GM23338 (cell line): ENCODE measurements around the gene PCDH12. TPM values are rescaled to one million over a fixed set of nuclear protein-coding genes. Genes with fewer than 3 reads are reported as not detected.

ENCODE experiments used
- ATAC-seq: fragments of 200-7000 bp; cut with Tn5 transposase; 3 replicates; pipeline ENCODE4 v1.9.1; 2020
- DNase-seq: peaks from one replicate; pipeline ENCODE4 v3.0.0-alpha.2; 2015; ENCODE audit warnings: low spot score
- H2AFZ ChIP-seq: fragments of 200-600 bp; sonication (generic); 2 replicates; pipeline ENCODE4 v1.8.0; 2016; ENCODE audit warnings: antibody characterized with exemption, mild to moderate bottlenecking, moderate library complexity
- H3F3A ChIP-seq: fragments of 200-600 bp; sonication (generic); replicated peaks from 2 replicates; pipeline ENCODE4 v1.8.0; 2017; ENCODE audit warnings: antibody characterized with exemption, mixed run types, low read depth
- H3K27ac ChIP-seq: fragments of 200-600 bp; sonication (generic); 2 replicates; pipeline ENCODE4 v1.6.1; 2016; ENCODE audit warnings: low read depth
- H3K27me3 ChIP-seq: fragments of 200-600 bp; sonication (generic); 2 replicates; pipeline ENCODE4 v1.8.0; 2016; ENCODE audit warnings: mild to moderate bottlenecking, mixed run types, moderate library complexity; ENCODE audit not compliant: insufficient read depth
- H3K36me3 ChIP-seq: fragments of 200-600 bp; sonication (generic); 2 replicates; pipeline ENCODE4 v1.8.0; 2016; ENCODE audit warnings: mild to moderate bottlenecking; ENCODE audit not compliant: insufficient read depth
- H3K4me1 ChIP-seq: fragments of 200-600 bp; sonication (generic); 2 replicates; pipeline ENCODE4 v1.8.0; 2016; ENCODE audit warnings: mild to moderate bottlenecking, moderate library complexity; ENCODE audit not compliant: insufficient read depth
- H3K4me2 ChIP-seq: fragments of 200-600 bp; sonication (generic); 2 replicates; pipeline ENCODE4 v1.7.1; 2017; ENCODE audit warnings: mixed run types
- H3K4me3 ChIP-seq: fragments of 200-600 bp; sonication (generic); 2 replicates; pipeline ENCODE4 v1.6.1; 2016; ENCODE audit warnings: mixed run types
- H3K79me2 ChIP-seq: fragments of 200-600 bp; sonication (generic); replicated peaks from 2 replicates; pipeline ENCODE4 v1.8.0; 2017; ENCODE audit warnings: mild to moderate bottlenecking; ENCODE audit not compliant: insufficient read depth
- H3K9me2 ChIP-seq: fragments of 200-600 bp; sonication (generic); 2 replicates; pipeline ENCODE4 v1.8.0; 2017; ENCODE audit not compliant: insufficient read depth
- H4K20me1 ChIP-seq: fragments of 200-600 bp; sonication (generic); replicated peaks from 2 replicates; pipeline ENCODE4 v1.8.0; 2017; ENCODE audit warnings: mild to moderate bottlenecking; ENCODE audit not compliant: insufficient read depth
- H3K27ac Mint-ChIP-seq: 2 replicates; pipeline ENCODE4 v1.8.0; 2020; ENCODE audit warnings: inconsistent platforms, mild to moderate bottlenecking, moderate library complexity, mixed read lengths
- H3K27me3 Mint-ChIP-seq: 3 replicates; pipeline ENCODE4 v1.8.0; 2022; ENCODE audit warnings: low read depth, mild to moderate bottlenecking, moderate library complexity, mixed read lengths, inconsistent platforms; ENCODE audit not compliant: insufficient read depth, poor library complexity
- H3K36me3 Mint-ChIP-seq: 3 replicates; pipeline ENCODE4 v1.8.0; 2021; ENCODE audit warnings: low read depth, mild to moderate bottlenecking, inconsistent platforms, moderate library complexity, mixed read lengths
- H3K4me1 Mint-ChIP-seq: 3 replicates; pipeline ENCODE4 v1.8.0; 2020; ENCODE audit warnings: mild to moderate bottlenecking, inconsistent platforms, mixed read lengths
- H3K4me3 Mint-ChIP-seq: 3 replicates; pipeline ENCODE4 v1.8.0; 2021; ENCODE audit warnings: moderate library complexity, mild to moderate bottlenecking, inconsistent platforms, mixed read lengths
- H3K9me3 Mint-ChIP-seq: 3 replicates; pipeline ENCODE4 v1.8.0; 2020; ENCODE audit warnings: moderate library complexity, mild to moderate bottlenecking, inconsistent platforms, mixed read lengths
- CREB1 ChIP-seq: fragments of 250-450 bp; sonication (Bioruptor Pico); IDR thresholded peaks from 2 replicates; pipeline ENCODE4 v1.5.0; 2020; ENCODE audit warnings: low read depth, mild to moderate bottlenecking, moderate library complexity
- EZH2 ChIP-seq: fragments of 200-600 bp; sonication (generic); IDR thresholded peaks from one replicate; pipeline ENCODE4 v1.8.0; 2017; ENCODE audit warnings: antibody characterized with exemption, mild to moderate bottlenecking, low read depth; ENCODE audit not compliant: unreplicated experiment
- JUNB ChIP-seq: IDR thresholded peaks from one replicate; pipeline ENCODE4 v1.6.1; 2016; ENCODE audit warnings: antibody characterized with exemption; ENCODE audit not compliant: unreplicated experiment
- POLR2AphosphoS5 ChIP-seq: IDR thresholded peaks from 2 replicates; pipeline ENCODE4 v1.6.1; 2016; ENCODE audit warnings: antibody characterized with exemption, low read depth
- REST ChIP-seq: IDR thresholded peaks from one replicate; pipeline ENCODE4 v1.6.1; 2018; ENCODE audit warnings: antibody characterized with exemption; ENCODE audit not compliant: unreplicated experiment
- STAT1 ChIP-seq: IDR thresholded peaks from one replicate; pipeline ENCODE4 v1.6.1; 2016; ENCODE audit warnings: antibody characterized with exemption; ENCODE audit not compliant: unreplicated experiment
- ZNF114 ChIP-seq: fragments of 250-450 bp; sonication (Bioruptor Pico); IDR thresholded peaks from 2 replicates; pipeline ENCODE4 v1.5.0; 2020; ENCODE audit warnings: mild to moderate bottlenecking, moderate library complexity
- ZNF331 ChIP-seq: fragments of 250-450 bp; sonication (Bioruptor Pico); IDR thresholded peaks from 2 replicates; pipeline ENCODE4 v1.5.0; 2020; ENCODE audit warnings: low read depth, mild to moderate bottlenecking, moderate library complexity
- polyA plus RNA-seq: library from polyadenylated mRNA; unstranded; fragments of >200 nt; fragmentation: Nextera tagmentation; extraction: Ambion mirVana; gene quantifications from 2 replicates; pipeline ENCODE4 v1.2.1, GENCODE V29; 2016
- total RNA-seq: library from RNA; depleted of rRNA; stranded (reverse); fragments of >200 nt; shearing (Covaris generic); gene quantifications from 2 replicates; pipeline ENCODE4 v1.2.3, GENCODE V29; 2014
- TF ChIP-seq, protein P1 (sequence below): IDR thresholded peaks from 2 replicates; pipeline ENCODE4 v1.6.1; 2016; ENCODE audit warnings: antibody characterized with exemption
- TF ChIP-seq, protein P2 (sequence below), 2 experiments: fragments of 200-600 bp in 1 of 2; sonication (generic) in 1 of 2; conservative IDR thresholded peaks; 2 replicates each; pipeline versions ENCODE4 v1.5.1 to v1.6.1; 2016 to 2017; ENCODE audit warnings: antibody characterized with exemption in 2 of 2, low read depth in 2 of 2, mild to moderate bottlenecking in 2 of 2, moderate library complexity in 1 of 2

The PCDH12 gene
- total and polyA plus RNA-seq, 2 experiments from 2014 or later, result 0.14 to 0.29 TPM

DNA sequence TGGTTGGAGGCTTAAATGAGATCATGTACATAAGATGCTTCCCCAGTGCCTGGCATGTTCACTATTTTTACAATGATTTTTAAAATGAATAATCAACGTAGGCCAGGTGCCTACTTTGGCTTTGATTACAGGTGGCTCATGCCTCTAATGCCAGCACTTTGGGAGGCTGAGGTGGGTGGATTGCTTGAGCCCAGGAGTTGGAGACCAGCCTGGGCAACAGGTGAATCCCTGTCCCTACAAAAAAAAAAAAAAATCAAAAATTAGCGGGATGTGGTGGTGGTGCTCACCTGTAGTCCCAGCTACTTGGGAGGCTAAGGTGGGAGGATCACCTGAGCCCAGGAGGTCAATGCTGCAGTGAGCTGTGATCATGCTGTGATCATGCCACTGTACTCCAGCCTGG is 9.2 kb downstream of the PCDH12 start (continued):
- TF ChIP-seq EZH2 (no peak), POLR2AphosphoS5 (no peak), ZNF114 (CRISPR knock-in tag) (no peak), JUNB (no peak)

DNA sequence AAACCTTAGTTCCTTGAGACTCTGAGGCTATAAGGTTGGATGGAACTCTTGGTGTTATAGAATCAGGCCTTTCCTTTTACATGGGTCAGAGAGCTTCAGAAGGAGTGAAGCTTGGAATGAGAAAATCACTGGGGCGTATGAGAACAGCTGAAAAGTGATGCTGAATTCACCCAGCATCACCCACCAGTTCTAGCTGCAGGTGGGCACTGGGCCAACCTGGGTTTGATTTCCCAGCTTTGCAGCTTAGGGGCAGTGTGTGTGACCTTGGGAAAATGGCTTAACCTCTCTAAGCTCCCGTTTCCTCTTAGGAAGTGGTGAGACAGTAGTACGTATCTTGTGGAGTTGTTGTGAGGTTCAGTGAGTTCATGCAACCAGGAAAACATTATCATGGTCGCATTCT is 10.7 kb downstream of the PCDH12 start:
- no peak overlapping the region for H3K27ac ChIP-seq
- H3K9me2 ChIP-seq, result no peaks in the 10 kb centered on the region
- H3K36me3 Mint-ChIP-seq, result no peaks in the 10 kb centered on the region
- H3K4me2 ChIP-seq, result no peak overlapping the region
- DNase-seq (no peak), ATAC-seq (no peak)
- H3K79me2 ChIP-seq, result no peaks in the 10 kb centered on the region
- H3K4me1 ChIP-seq, result peaks cover 16% of the 10 kb centered on the region; the same call in 1 of the 2 replicates
- no peaks in the 10 kb centered on the region for H3K9me3 Mint-ChIP-seq
- peaks cover 2% of the 10 kb centered on the region for H3K27me3 Mint-ChIP-seq
- H4K20me1 ChIP-seq, result no peaks in the 10 kb centered on the region
- H3F3A ChIP-seq, result peaks cover 4% of the 10 kb centered on the region; the same call in 1 of the 2 replicates
- H2AFZ ChIP-seq, result no peak overlapping the region
- no peak overlapping the region for H3K4me3 Mint-ChIP-seq
- H3K27ac Mint-ChIP-seq, result no peak overlapping the region
- H3K4me1 Mint-ChIP-seq, result peaks cover 30% of the 10 kb centered on the region
- no peaks in the 10 kb centered on the region for H3K36me3 ChIP-seq
- H3K27me3 ChIP-seq, result no peaks in the 10 kb centered on the region
- no peak overlapping the region for H3K4me3 ChIP-seq
- no peak for TF ChIP-seq STAT1
- TF ChIP-seq ZNF114 (CRISPR knock-in tag), result no peak
- no peak for TF ChIP-seq POLR2AphosphoS5
- TF ChIP-seq, protein P1, sequence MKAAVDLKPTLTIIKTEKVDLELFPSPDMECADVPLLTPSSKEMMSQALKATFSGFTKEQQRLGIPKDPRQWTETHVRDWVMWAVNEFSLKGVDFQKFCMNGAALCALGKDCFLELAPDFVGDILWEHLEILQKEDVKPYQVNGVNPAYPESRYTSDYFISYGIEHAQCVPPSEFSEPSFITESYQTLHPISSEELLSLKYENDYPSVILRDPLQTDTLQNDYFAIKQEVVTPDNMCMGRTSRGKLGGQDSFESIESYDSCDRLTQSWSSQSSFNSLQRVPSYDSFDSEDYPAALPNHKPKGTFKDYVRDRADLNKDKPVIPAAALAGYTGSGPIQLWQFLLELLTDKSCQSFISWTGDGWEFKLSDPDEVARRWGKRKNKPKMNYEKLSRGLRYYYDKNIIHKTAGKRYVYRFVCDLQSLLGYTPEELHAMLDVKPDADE, result no peak
- no peak for TF ChIP-seq REST
- no peak for TF ChIP-seq CREB1
- TF ChIP-seq JUNB, result no peak
- TF ChIP-seq, protein P2, sequence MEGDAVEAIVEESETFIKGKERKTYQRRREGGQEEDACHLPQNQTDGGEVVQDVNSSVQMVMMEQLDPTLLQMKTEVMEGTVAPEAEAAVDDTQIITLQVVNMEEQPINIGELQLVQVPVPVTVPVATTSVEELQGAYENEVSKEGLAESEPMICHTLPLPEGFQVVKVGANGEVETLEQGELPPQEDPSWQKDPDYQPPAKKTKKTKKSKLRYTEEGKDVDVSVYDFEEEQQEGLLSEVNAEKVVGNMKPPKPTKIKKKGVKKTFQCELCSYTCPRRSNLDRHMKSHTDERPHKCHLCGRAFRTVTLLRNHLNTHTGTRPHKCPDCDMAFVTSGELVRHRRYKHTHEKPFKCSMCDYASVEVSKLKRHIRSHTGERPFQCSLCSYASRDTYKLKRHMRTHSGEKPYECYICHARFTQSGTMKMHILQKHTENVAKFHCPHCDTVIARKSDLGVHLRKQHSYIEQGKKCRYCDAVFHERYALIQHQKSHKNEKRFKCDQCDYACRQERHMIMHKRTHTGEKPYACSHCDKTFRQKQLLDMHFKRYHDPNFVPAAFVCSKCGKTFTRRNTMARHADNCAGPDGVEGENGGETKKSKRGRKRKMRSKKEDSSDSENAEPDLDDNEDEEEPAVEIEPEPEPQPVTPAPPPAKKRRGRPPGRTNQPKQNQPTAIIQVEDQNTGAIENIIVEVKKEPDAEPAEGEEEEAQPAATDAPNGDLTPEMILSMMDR (conservative IDR thresholded peaks at IDR 0.05; ENCODE audit: low read depth in 2 of 2), result no peak
- no peak for TF ChIP-seq EZH2
- TF ChIP-seq ZNF331, result no peak
